Nephron progenitor cell (in vitro differentiated cells): ENCODE measurements around the gene CTNND2.
A peak's percentile ranks its signal among the peaks of the same experiment; 100 is the strongest.

ENCODE experiments used
- DNase-seq: peaks from one replicate; pipeline ENCODE4 v3.0.0; 2021
- H3K27ac Mint-ChIP-seq: 2 replicates; pipeline ENCODE4 v1.8.0; 2021; ENCODE audit warnings: mild to moderate bottlenecking, moderate library complexity, mixed read lengths
- H3K27me3 Mint-ChIP-seq: 2 replicates; pipeline ENCODE4 v1.8.0; 2021; ENCODE audit warnings: mild to moderate bottlenecking, low read depth, mixed read lengths; ENCODE audit not compliant: poor library complexity
- H3K36me3 Mint-ChIP-seq: 2 replicates; pipeline ENCODE4 v1.8.0; 2021; ENCODE audit warnings: low read depth, mixed read lengths
- H3K4me1 Mint-ChIP-seq: 2 replicates; pipeline ENCODE4 v1.8.0; 2021; ENCODE audit warnings: mixed read lengths
- H3K4me3 Mint-ChIP-seq: 2 replicates; pipeline ENCODE4 v1.8.0; 2021; ENCODE audit warnings: mild to moderate bottlenecking, moderate library complexity, mixed read lengths
- H3K9me3 Mint-ChIP-seq: 2 replicates; pipeline ENCODE4 v1.8.0; 2021; ENCODE audit warnings: mild to moderate bottlenecking, moderate library complexity, mixed read lengths
- TF ChIP-seq, protein P1 (sequence below): fragments of 200-600 bp; sonication (generic); IDR thresholded peaks from 2 replicates; pipeline ENCODE4 v1.5.0; 2021; ENCODE audit warnings: antibody characterized with exemption

CTNND2 gene

GRCh38 chr5:10985721-10986110, 918.5 kb downstream of the CTNND2 start:
- peaks cover 85% of the 10 kb centered on the region for H3K4me1 Mint-ChIP-seq
- H3K27ac Mint-ChIP-seq = no peak overlapping the region
- DNase-seq = no peak
- peaks cover 8% of the 10 kb centered on the region for H3K27me3 Mint-ChIP-seq
- TF ChIP-seq, protein P1, sequence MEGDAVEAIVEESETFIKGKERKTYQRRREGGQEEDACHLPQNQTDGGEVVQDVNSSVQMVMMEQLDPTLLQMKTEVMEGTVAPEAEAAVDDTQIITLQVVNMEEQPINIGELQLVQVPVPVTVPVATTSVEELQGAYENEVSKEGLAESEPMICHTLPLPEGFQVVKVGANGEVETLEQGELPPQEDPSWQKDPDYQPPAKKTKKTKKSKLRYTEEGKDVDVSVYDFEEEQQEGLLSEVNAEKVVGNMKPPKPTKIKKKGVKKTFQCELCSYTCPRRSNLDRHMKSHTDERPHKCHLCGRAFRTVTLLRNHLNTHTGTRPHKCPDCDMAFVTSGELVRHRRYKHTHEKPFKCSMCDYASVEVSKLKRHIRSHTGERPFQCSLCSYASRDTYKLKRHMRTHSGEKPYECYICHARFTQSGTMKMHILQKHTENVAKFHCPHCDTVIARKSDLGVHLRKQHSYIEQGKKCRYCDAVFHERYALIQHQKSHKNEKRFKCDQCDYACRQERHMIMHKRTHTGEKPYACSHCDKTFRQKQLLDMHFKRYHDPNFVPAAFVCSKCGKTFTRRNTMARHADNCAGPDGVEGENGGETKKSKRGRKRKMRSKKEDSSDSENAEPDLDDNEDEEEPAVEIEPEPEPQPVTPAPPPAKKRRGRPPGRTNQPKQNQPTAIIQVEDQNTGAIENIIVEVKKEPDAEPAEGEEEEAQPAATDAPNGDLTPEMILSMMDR = no peak
- H3K36me3 Mint-ChIP-seq = no peaks in the 10 kb centered on the region
- no peaks in the 10 kb centered on the region for H3K9me3 Mint-ChIP-seq
- H3K4me3 Mint-ChIP-seq = no peak overlapping the region

- Mint-ChIP-seq H3K27ac (no peak overlapping the region), H3K4me1 (peaks cover 80% of the 10 kb centered on the region), H3K27me3 (peaks cover 5% of the 10 kb centered on the region), H3K36me3 (no peaks in the 10 kb centered on the region), H3K4me3 (no peak overlapping the region), H3K9me3 (no peaks in the 10 kb centered on the region)
- DNase-seq = no peak
- TF ChIP-seq, protein P1 = no peak
Measured at GRCh38 chr5:10985091-10985720, 919.0 kb downstream of the CTNND2 start.

- no peaks in the 10 kb centered on the region for H3K9me3 Mint-ChIP-seq
- H3K4me3 Mint-ChIP-seq = no peak overlapping the region
- H3K36me3 Mint-ChIP-seq = no peaks in the 10 kb centered on the region
- TF ChIP-seq, protein P1 = no peak
- DNase-seq = no peak
- H3K4me1 Mint-ChIP-seq = peaks cover 71% of the 10 kb centered on the region
- H3K27ac Mint-ChIP-seq = peak overlapping the region; percentile 93
- no peaks in the 10 kb centered on the region for H3K27me3 Mint-ChIP-seq
Measured at GRCh38 chr5:10984021-10984715, 920.1 kb downstream of the CTNND2 start.

GRCh38 chr5:10982626-10983025, 921.6 kb downstream of the CTNND2 start:
- Mint-ChIP-seq H3K27me3 (peaks cover 4% of the 10 kb centered on the region), H3K9me3 (no peaks in the 10 kb centered on the region), H3K27ac (peak overlapping the region; percentile 52), H3K4me3 (no peak overlapping the region), H3K4me1 (peaks cover 56% of the 10 kb centered on the region), H3K36me3 (no peaks in the 10 kb centered on the region)
- no peak for DNase-seq
- TF ChIP-seq, protein P1 = no peak

DNA sequence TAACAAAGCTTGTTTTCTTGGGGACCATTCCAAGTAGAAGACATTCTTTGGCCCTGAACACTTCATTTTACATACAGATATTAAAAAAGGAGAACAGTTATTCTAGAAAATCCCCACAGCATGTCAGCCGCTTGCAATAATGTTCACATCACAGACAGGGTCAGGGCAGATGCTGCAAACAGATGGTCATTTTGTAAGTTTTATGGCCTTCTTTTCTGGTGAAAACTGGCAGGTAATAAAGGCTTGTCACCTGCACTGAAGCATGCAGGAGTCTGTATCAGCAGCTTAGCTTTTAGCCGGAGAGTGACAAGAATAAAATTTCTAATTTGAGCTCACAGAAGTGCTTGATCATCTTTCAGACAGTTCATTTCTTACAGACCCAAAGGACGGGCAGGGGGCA, 922.3 kb downstream of the CTNND2 start:
- TF ChIP-seq, protein P1 = no peak
- H3K36me3 Mint-ChIP-seq = no peaks in the 10 kb centered on the region
- H3K4me1 Mint-ChIP-seq = peaks cover 49% of the 10 kb centered on the region
- H3K4me3 Mint-ChIP-seq = no peak overlapping the region
- no peaks in the 10 kb centered on the region for H3K9me3 Mint-ChIP-seq
- no peak overlapping the region for H3K27ac Mint-ChIP-seq
- DNase-seq = no peak
- peaks cover 4% of the 10 kb centered on the region for H3K27me3 Mint-ChIP-seq

DNA sequence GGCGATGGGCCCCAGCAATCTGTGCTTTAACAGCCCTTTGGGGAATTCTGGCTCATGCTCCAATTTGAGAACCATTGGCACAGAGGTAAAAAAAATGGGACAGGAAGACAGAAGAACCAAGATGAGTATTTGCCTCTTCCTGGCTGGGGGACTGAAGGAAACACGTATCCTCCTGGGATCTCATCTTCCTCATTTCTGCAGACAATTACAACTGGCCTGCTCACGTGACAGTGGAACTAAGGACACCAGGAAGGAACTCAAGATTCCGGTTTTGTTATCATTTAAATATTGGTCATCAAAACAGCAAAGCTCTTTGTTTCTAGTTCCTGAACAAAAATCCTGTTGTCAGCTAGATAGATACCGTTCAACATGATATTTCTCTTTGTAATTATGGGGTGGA, 927.2 kb downstream of the CTNND2 start:
- Mint-ChIP-seq H3K9me3 (peaks cover 4% of the 10 kb centered on the region), H3K27ac (no peak overlapping the region), H3K4me1 (peaks cover 18% of the 10 kb centered on the region), H3K36me3 (no peaks in the 10 kb centered on the region), H3K4me3 (no peak overlapping the region), H3K27me3 (peaks cover 4% of the 10 kb centered on the region)
- TF ChIP-seq, protein P1 = no peak
- DNase-seq = no peak
